Measurements from ENCODE around the gene AGBL2. TPM values are rescaled to one million over a fixed set of nuclear protein-coding genes. Genes with fewer than 3 reads are reported as not detected.
A peak's percentile ranks its signal among the peaks of the same experiment; 100 is the strongest.

Gene AGBL2
- polyA plus RNA-seq, 1 donor from 2014 or later = 1.4 TPM

DNA sequence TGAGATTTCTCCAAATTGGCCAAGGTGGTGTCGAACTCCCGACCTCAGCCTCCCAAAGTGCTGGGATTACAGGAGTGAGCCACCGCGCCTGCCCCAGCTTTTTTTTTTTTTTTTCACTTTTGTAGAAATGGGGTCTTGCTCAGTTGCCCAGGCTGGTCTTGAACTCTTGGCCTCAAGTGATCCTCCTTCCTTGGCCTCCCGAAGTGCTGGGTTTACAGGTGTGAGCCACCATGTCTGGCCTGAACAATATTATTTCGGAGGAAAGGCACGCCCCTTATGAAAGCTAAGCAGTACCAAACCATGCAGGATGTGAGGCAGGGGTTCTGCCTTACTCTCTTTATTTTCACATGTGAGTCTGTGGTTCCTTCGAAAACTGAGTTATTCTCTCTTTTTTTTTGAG, 88.9 kb downstream of the AGBL2 start:
- Mint-ChIP-seq H3K9me3 (no peaks in the 10 kb centered on the region), H3K4me3 (no peak overlapping the region), H3K27me3 (no peaks in the 10 kb centered on the region), H3K36me3 (peaks cover 6% of the 10 kb centered on the region), H3K4me1 (no peaks in the 10 kb centered on the region), H3K27ac (no peak overlapping the region)

DNA sequence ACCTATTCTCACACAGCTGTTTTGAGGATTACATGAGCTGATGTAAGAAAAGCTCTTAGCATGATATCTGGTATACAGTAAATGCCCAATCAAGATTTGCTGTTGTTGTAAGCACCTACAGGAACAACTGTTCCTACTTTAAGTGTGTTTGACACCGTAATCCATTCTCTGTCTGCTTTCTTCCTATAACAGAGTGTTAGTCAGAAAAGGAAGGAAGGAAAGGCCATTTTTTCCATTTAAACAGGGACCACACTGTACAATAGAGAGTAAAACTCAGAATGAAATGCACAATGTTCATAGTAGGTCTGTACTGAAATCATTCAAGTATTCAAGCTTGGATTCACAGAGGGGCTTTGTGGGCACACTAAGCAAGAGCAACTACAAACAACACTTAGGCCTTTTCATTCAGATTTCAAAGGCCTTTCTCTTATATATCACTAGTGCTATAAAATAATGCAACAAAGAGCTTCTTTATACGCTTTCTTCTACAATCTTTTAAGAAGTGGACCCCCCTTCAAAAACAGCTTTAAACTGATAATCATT, 94.3 kb downstream of the AGBL2 start:
- Mint-ChIP-seq H3K4me3 (no peak overlapping the region), H3K27ac (no peak overlapping the region), H3K27me3 (no peaks in the 10 kb centered on the region), H3K4me1 (peaks cover 0 to 7% (median 0%) of the 10 kb centered on the region in 3 donors), H3K9me3 (no peaks in the 10 kb centered on the region), H3K36me3 (no peaks in the 10 kb centered on the region)

DNA sequence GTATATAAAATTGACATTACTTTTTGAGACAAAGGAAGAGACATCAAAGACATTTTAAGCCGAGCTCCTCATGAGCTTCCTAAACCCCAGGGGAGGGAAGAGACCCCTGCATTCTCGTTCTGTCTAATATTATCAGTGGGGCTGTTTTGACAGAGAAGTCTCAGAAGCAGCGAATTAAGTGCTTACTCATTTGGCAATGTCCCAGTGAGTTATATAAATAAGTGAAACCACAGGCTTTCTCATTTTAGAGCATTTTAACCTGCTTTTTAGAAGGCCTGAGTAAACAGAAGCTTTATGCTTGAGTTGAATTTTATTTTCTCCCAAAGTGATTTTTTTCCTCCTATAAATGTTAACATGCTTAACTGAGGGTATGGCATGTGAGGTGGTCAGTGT, 97.8 kb downstream of the AGBL2 start:
- H3K27ac Mint-ChIP-seq = no peak overlapping the region
- H3K4me1 Mint-ChIP-seq = peaks cover 0 to 7% (median 0%) of the 10 kb centered on the region in 3 donors
- no peaks in the 10 kb centered on the region for H3K9me3 Mint-ChIP-seq
- H3K27me3 Mint-ChIP-seq = no peaks in the 10 kb centered on the region
- no peak overlapping the region for H3K4me3 Mint-ChIP-seq
- H3K36me3 Mint-ChIP-seq = peaks cover 2% of the 10 kb centered on the region

DNA sequence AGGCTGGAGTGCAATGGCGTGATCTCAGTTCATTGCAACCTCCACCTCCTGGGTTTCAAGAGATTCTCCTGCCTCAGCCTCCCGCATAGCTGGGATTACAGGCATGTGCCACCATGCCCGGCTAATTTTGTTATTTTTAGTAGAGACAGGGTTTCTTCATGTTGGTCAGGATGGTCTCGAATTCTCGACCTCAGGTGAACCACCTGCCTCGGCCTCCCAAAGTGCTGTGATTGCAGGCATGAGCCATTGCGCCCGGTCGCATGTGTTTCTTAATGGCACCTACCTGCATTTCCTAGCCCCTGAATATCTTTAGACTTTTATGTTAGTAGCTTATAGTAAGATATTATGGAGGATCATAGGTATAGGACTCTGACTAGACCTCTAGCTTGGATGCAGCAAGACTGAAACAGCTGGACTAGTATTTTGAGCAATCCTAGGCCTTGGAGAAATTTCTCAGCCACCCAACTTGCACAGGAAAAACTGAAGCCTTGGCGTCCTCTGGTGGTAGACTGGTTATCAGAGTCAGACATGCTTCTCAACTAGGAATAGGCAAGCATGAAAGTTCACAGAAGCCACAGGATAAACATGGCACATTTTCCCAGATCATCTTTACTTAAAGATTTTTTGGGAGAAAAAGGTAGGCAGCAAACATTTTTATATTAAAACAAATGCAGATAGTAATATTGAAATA, 98.3 kb downstream of the AGBL2 start:
- H3K4me3 Mint-ChIP-seq = no peak overlapping the region
- peaks cover 2% of the 10 kb centered on the region for H3K36me3 Mint-ChIP-seq
- H3K9me3 Mint-ChIP-seq = no peaks in the 10 kb centered on the region
- H3K27me3 Mint-ChIP-seq = no peaks in the 10 kb centered on the region
- peaks cover 1 to 8% (median 2%) of the 10 kb centered on the region in 3 donors for H3K4me1 Mint-ChIP-seq
- H3K27ac Mint-ChIP-seq = peak overlapping the region in 1 of 3 donors; percentile 57

- Mint-ChIP-seq H3K4me3 (no peak overlapping the region), H3K36me3 (peaks cover 2% of the 10 kb centered on the region), H3K27me3 (no peaks in the 10 kb centered on the region), H3K4me1 (peaks cover 8 to 21% (median 9%) of the 10 kb centered on the region in 3 donors), H3K9me3 (no peaks in the 10 kb centered on the region), H3K27ac (no peak overlapping the region)
Measured at GRCh38 chr11:47615249-47615648, 99.9 kb downstream of the AGBL2 start.

DNA sequence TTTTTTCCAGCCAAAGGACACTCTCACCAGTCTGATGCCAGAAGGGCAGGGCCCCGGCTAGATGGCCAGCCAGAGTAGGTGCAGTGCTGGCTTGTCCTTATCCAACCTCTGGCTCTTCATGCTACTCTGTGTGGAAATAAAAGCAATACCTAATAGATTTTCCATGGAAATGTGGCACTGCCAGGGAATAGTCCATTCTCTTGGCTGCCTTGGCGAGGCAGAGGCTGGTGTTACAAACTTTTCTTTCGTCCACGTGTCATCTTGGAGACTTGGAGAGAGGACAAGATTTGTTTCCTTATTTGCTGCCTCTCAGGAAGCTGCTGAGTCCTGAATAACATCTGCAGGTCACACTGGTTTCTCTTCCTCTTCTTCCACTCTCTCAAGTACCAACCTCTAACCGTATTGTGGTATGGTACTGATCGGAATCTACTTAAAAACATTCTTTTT, 103.8 kb downstream of the AGBL2 start:
- Mint-ChIP-seq H3K9me3 (no peaks in the 10 kb centered on the region), H3K27me3 (no peaks in the 10 kb centered on the region), H3K27ac (peak overlapping the region in 2 of 3 donors; percentile 8 to 22), H3K4me3 (peak overlapping the region in 2 of 4 donors; percentile 85 to 89), H3K4me1 (peaks cover 8 to 14% (median 9%) of the 10 kb centered on the region in 3 donors), H3K36me3 (peaks cover 7% of the 10 kb centered on the region)

GRCh38 chr11:47609675-47610074, 105.5 kb downstream of the AGBL2 start:
- Mint-ChIP-seq H3K27me3 (no peaks in the 10 kb centered on the region), H3K4me3 (no peak overlapping the region), H3K9me3 (no peaks in the 10 kb centered on the region), H3K4me1 (peaks cover 8 to 14% (median 9%) of the 10 kb centered on the region in 3 donors), H3K27ac (no peak overlapping the region), H3K36me3 (peaks cover 12% of the 10 kb centered on the region)

Other genes starting within 250 kb of the AGBL2 start
- gene CELF1, start 162.2 kb downstream of the AGBL2 start, polyA plus RNA-seq = 78.6 TPM
- 49.5 TPM for gene PTPMT1, start 149.8 kb downstream of the AGBL2 start, polyA plus RNA-seq
- gene KBTBD4, start 136.4 kb downstream of the AGBL2 start, polyA plus RNA-seq = 41.6 TPM
- 105 TPM for gene NDUFS3, start 136.3 kb downstream of the AGBL2 start, polyA plus RNA-seq
- gene FAM180B, start 128.7 kb downstream of the AGBL2 start, polyA plus RNA-seq = not detected
- gene C1QTNF4, start 121.0 kb downstream of the AGBL2 start, polyA plus RNA-seq = not detected
- 58.9 TPM for gene MTCH2, start 72.8 kb downstream of the AGBL2 start, polyA plus RNA-seq
- 65.3 TPM for gene FNBP4, start 52.0 kb upstream of the AGBL2 start, polyA plus RNA-seq
- 22.6 TPM for gene NUP160, start 133.0 kb upstream of the AGBL2 start, polyA plus RNA-seq

Measured in IgD-negative memory B cell (primary cell).